ENCODE results near the gene BOC.

GRCh38 chr3:113218681-113219045 is 7.3 kb downstream of the BOC start:
- TF ChIP-seq ZBTB7A (IDR thresholded peaks at IDR 0.05; ENCODE audit: low read depth), result no peak
- TF ChIP-seq CEBPB (IDR thresholded peaks at IDR 0.05), result no peak
- TF ChIP-seq, protein P1, sequence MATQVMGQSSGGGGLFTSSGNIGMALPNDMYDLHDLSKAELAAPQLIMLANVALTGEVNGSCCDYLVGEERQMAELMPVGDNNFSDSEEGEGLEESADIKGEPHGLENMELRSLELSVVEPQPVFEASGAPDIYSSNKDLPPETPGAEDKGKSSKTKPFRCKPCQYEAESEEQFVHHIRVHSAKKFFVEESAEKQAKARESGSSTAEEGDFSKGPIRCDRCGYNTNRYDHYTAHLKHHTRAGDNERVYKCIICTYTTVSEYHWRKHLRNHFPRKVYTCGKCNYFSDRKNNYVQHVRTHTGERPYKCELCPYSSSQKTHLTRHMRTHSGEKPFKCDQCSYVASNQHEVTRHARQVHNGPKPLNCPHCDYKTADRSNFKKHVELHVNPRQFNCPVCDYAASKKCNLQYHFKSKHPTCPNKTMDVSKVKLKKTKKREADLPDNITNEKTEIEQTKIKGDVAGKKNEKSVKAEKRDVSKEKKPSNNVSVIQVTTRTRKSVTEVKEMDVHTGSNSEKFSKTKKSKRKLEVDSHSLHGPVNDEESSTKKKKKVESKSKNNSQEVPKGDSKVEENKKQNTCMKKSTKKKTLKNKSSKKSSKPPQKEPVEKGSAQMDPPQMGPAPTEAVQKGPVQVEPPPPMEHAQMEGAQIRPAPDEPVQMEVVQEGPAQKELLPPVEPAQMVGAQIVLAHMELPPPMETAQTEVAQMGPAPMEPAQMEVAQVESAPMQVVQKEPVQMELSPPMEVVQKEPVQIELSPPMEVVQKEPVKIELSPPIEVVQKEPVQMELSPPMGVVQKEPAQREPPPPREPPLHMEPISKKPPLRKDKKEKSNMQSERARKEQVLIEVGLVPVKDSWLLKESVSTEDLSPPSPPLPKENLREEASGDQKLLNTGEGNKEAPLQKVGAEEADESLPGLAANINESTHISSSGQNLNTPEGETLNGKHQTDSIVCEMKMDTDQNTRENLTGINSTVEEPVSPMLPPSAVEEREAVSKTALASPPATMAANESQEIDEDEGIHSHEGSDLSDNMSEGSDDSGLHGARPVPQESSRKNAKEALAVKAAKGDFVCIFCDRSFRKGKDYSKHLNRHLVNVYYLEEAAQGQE (IDR thresholded peaks at IDR 0.05; ENCODE audit: low read depth), result no peak
- TF ChIP-seq FOXM1 (IDR thresholded peaks at IDR 0.05; ENCODE audit: borderline replicate concordance, low read depth), result no peak
- no peak for TF ChIP-seq TCF12 (IDR thresholded peaks at IDR 0.05; ENCODE audit: low read depth)
- TF ChIP-seq YY1 (IDR thresholded peaks at IDR 0.05; ENCODE audit: low read depth), result no peak
- TF ChIP-seq MAX (IDR thresholded peaks at IDR 0.05), result no peak
- no peak for TF ChIP-seq CREB1 (IDR thresholded peaks at IDR 0.05; ENCODE audit: low read depth)
- TF ChIP-seq EP300 (IDR thresholded peaks at IDR 0.05; ENCODE audit: borderline replicate concordance), result no peak
- TF ChIP-seq RAD21 (IDR thresholded peaks at IDR 0.05; ENCODE audit: low read depth), result no peak
- no peak for TF ChIP-seq NFIC (IDR thresholded peaks at IDR 0.05)
- TF ChIP-seq USF1 (IDR thresholded peaks at IDR 0.05), result no peak
- no peak for TF ChIP-seq EGR1 (IDR thresholded peaks at IDR 0.05)
- no peak for TF ChIP-seq TEAD4 (IDR thresholded peaks at IDR 0.05)
